GM12878 (cell line): ENCODE measurements around the gene RAPH1. TPM values are rescaled to one million over a fixed set of nuclear protein-coding genes. Genes with fewer than 3 reads are reported as not detected.
"Not testable (repeated sequence)": the region's sequence is repeated elsewhere in the genome, so short reads cannot be mapped to it uniquely, and the experiment has no call there.

Experiments
- ATAC-seq: fragments of 200-7000 bp; cut with Tn5 transposase; 3 replicates; pipeline ENCODE4 v1.9.1; 2020; ENCODE audit warnings: mild to moderate bottlenecking, moderate library complexity
- BruUV-seq: library from RNA; stranded (reverse); fragments of 400-500 nt; replicated peaks from 2 replicates; lab custom pipeline; 2021; lab: Mats Ljungman, UMichigan
- CTCF ChIA-PET: fragments of 300-600 bp; sonication (Branson Sonifier 250); formaldehyde crosslinking; extraction: SDS; loops from one replicate; lab custom pipeline; 2021; ENCODE audit warnings: inconsistent platforms; lab: Yijun Ruan, JAX
- POLR2A ChIA-PET: fragments of 350-600 bp; formaldehyde crosslinking; extraction: SDS; loops from one replicate; lab custom pipeline; 2021; ENCODE audit warnings: inconsistent platforms; lab: Charles Lee
- RAD21 ChIA-PET: fragments of 300-600 bp; sonication (Branson Sonifier 250); formaldehyde crosslinking; loops from one replicate; lab custom pipeline; 2023; ENCODE audit warnings: antibody characterized with exemption; ENCODE audit not compliant: unreplicated experiment; lab: Charles Lee
- SMC1A ChIA-PET: fragments of 300-600 bp; sonication (Branson Sonifier 250); formaldehyde crosslinking; loops from one replicate; lab custom pipeline; 2023; ENCODE audit not compliant: unreplicated experiment, uncharacterized antibody; lab: Charles Lee
- DNase-seq: peaks from one replicate; pipeline ENCODE4 v3.0.0-alpha.2; 2011; ENCODE audit warnings: low read depth, low spot score
- FAIRE-seq: peaks from 3 replicates; lab custom pipeline; 2011; peaks lifted over from hg19 to GRCh38; lab: Jason Lieb, UNC
- H2AFZ ChIP-seq: 2 replicates; pipeline ENCODE4 v1.6.0; 2011; ENCODE audit warnings: low read depth, low read length, control low read depth; ENCODE audit not compliant: control insufficient read depth
- H3K27ac ChIP-seq: 2 replicates; pipeline ENCODE4 v1.5.1; 2011; ENCODE audit warnings: control low read depth; ENCODE audit not compliant: control insufficient read depth, insufficient read depth
- H3K27me3 ChIP-seq, 2 experiments: replicated peaks in 1 of 2; 2 replicates each; pipeline versions ENCODE4 v1.6.0 to v1.6.1; 2011; ENCODE audit warnings: low read length in 1 of 2; ENCODE audit not compliant: control insufficient read depth in 2 of 2, insufficient read depth in 2 of 2
- H3K36me3 ChIP-seq, 2 experiments: 2 replicates each; pipeline ENCODE4 v1.5.1; 2011; ENCODE audit warnings: low read length in 1 of 2; ENCODE audit not compliant: control insufficient read depth in 2 of 2, insufficient read depth in 2 of 2
- H3K4me1 ChIP-seq: 2 replicates; pipeline ENCODE4 v1.6.1; 2011; ENCODE audit warnings: mild to moderate bottlenecking, low read length, moderate library complexity, mixed read lengths; ENCODE audit not compliant: control insufficient read depth, insufficient read depth
- H3K4me2 ChIP-seq: 2 replicates; pipeline ENCODE4 v1.6.0; 2011; ENCODE audit warnings: control low read depth; ENCODE audit not compliant: control insufficient read depth, insufficient read depth
- H3K4me3 ChIP-seq: fragments of 200-600 bp; sonication (generic); 2 replicates; pipeline ENCODE4 v1.5.1; 2016
- H3K79me2 ChIP-seq: 2 replicates; pipeline ENCODE4 v1.6.0; 2011; ENCODE audit warnings: low read length; ENCODE audit not compliant: control insufficient read depth, insufficient read depth
- H3K9ac ChIP-seq: 2 replicates; pipeline ENCODE4 v1.8.0; 2011; ENCODE audit warnings: low read length, control low read depth, mixed read lengths; ENCODE audit not compliant: control insufficient read depth, insufficient read depth
- H3K9me3 ChIP-seq: replicated peaks from 3 replicates; pipeline ENCODE4 v1.5.1; 2011; ENCODE audit warnings: mild to moderate bottlenecking, low read length; ENCODE audit not compliant: control insufficient read depth, insufficient read depth
- H4K20me1 ChIP-seq: 2 replicates; pipeline ENCODE4 v1.6.0; 2011; ENCODE audit not compliant: control insufficient read depth, insufficient read depth
- ATF7 ChIP-seq: fragments of 450-650 bp; IDR thresholded peaks from 2 replicates; pipeline ENCODE4 v1.6.1; 2016; ENCODE audit warnings: low read depth, mild to moderate bottlenecking
- KAT2A ChIP-seq: conservative IDR thresholded peaks from 2 replicates; pipeline ENCODE4 v1.6.1; 2011; ENCODE audit warnings: low read depth, low read length; ENCODE audit not compliant: control insufficient read depth
- LARP7 ChIP-seq: fragments of 450-650 bp; IDR thresholded peaks from 2 replicates; pipeline ENCODE4 v1.6.1; 2017; ENCODE audit warnings: mild to moderate bottlenecking
- POU2F2 ChIP-seq: IDR thresholded peaks from 3 replicates; pipeline ENCODE4 v1.6.1; 2011; ENCODE audit warnings: low read depth, mild to moderate bottlenecking, low read length, borderline replicate concordance
- SPI1 ChIP-seq: IDR thresholded peaks from 2 replicates; pipeline ENCODE4 v1.6.1; 2011; ENCODE audit warnings: low read depth, mild to moderate bottlenecking, low read length, moderate library complexity, borderline replicate concordance; ENCODE audit not compliant: insufficient read depth
- WGBS: methylation state at CpG from one replicate; pipeline ENCODE4 v1.1.6; 2016; ENCODE audit warnings: low lambda C conversion rate; ENCODE audit not compliant: insufficient replicate concordance, insufficient coverage; ENCODE audit errors: missing lambda C conversion rate; 5-methylcytosine and 5-hydroxymethylcytosine counted together
- in situ Hi-C: fragments of 300-500 bp; cut with MboI; formaldehyde crosslinking; loops from 9 replicates; pipeline ENCODE4 v1.14.3; 2018; ENCODE audit warnings: mixed read lengths
- intact Hi-C: fragments of 100-400 bp; cut with micrococcal nuclease; formaldehyde crosslinking; loops from one replicate; pipeline ENCODE4 v1.14.2; 2022; ENCODE audit not compliant: unreplicated experiment
- polyA plus RNA-seq, 11 experiments: library from polyadenylated mRNA; depleted of rRNA in 4 of 11; unstranded in 6 of 11; stranded (reverse) in 5 of 11; fragments of >200 nt; fragmentation: Nextera tagmentation in 4 of 11; fragmentation: Illumina TruSeq in 1 of 11; extraction: Ambion mirVana in 4 of 11; extraction: Trizol in 1 of 11; gene quantifications; 1 replicate in 1 of 11; 2 replicates in 10 of 11; pipeline versions ENCODE4 v1.2.1 to v1.2.3, GENCODE V29; 2011 to 2016; ENCODE audit warnings: inconsistent platforms in 2 of 11, missing spikeins in 2 of 11, low read depth in 1 of 11
- total RNA-seq, 4 experiments: library from RNA; depleted of rRNA in 3 of 4; stranded (reverse); fragments of >200 nt in 3 of 4; fragmentation: Illumina TruSeq in 1 of 4; extraction: Trizol in 1 of 4; gene quantifications; 2 replicates each; pipeline versions ENCODE4 v1.2.1 to v1.2.3, GENCODE V29; 2013 to 2021

The RAPH1 gene
- total and polyA plus RNA-seq, 10 of the 15 experiments (the other 5 are each of a cell fraction or from before 2014, with no cell fraction given): 0.09 to 0.90 (median 0.21) TPM; not detected in 7

DNA sequence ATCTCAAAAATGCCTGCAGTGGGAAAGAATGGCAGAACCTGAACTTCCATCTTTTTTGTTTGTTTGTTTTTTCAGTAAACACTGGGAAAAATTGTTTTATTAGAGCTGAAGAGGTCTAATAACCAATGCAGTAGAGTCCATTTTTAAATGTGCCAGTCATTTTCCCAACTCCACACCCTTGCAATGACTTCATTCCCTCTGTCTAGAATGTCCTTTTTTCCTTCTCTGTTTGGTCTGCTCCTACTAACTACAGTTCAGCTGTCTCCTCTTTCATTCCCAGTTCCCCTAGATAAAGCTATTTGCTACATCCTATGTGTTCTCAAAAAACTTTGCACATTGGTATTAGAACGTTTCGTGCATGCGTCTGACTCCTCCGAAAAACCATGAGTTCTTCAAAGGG lies 9.3 kb upstream of the RAPH1 start (continued):
- TF ChIP-seq KAT2A (no peak), ATF7 (no peak)

DNA sequence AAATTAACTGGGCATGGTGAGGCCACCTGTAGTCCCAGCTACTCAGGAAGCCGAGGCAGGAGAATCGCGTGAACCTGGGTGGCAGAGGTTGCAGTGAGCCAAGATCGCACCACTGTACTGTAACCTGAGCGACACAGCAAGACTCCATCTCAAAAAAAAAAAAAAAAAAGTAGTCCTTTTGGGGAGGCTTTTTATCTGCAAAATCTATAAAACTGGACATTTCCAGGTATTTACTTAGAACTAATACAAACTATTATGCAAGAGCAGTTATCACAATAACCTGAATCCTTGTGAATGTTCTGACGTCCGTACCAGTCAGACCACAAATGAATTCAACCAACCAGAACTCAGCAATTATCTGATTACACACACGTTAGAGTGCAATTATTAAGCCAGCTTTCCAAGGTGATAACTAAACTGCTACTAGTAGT lies 8.8 kb upstream of the RAPH1 start:
- ATAC-seq (no peak), DNase-seq (no peak), FAIRE-seq (no peak)
- Histone ChIP-seq H4K20me1 (no peaks in the 10 kb centered on the region), H3K27ac (no peak overlapping the region), H3K4me3 (no peak overlapping the region), H3K9ac (no peak overlapping the region), H3K9me3 (no peaks in the 10 kb centered on the region; the same call in 2 of the 3 replicates), H3K79me2 (no peaks in the 10 kb centered on the region), H2AFZ (no peak overlapping the region), H3K27me3 (no peaks in the 10 kb centered on the region; a peak in 2 of 4 replicates), H3K4me1 (no peaks in the 10 kb centered on the region), H3K4me2 (no peak overlapping the region), H3K36me3 (no peaks in the 10 kb centered on the region)
- 82% methylated on average over 7 of the region's 8 CpGs for WGBS
- in situ Hi-C loops (no loop called here), intact Hi-C loops (no loop called here)
- ChIA-PET CTCF (interaction anchor here (0.6 kb wide), 1 partner anchor 622 kb away, joined by 3 read pairs; no protein-coding TSS in a partner anchor), RAD21 (no interaction called here), POLR2A (no interaction called here), SMC1A (no interaction called here)
- TF ChIP-seq LARP7 (no peak), SPI1 (no peak), POU2F2 (no peak)
- BruUV-seq: no TSS peak

DNA sequence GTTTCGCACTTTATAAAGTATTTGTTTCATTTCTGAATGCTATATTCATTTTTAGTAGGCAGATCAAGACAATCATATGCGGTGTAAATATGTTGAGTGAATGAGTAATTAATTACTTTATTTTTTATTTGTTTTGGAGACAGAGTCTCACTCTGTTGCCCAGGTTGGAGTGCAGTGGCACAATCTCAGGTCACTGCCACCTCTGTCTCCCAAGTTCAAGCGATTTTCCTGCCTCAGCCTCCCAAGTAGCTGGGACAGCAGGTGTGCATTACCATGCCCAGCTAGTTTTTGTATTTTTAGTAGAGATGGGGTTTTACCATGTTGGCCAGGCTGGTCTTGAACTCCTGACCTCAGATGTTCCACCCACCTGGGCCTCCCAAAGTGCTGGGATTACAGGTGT lies 5.5 kb upstream of the RAPH1 start:
- CTCF ChIA-PET, H3K36me3 ChIP-seq, H3K4me2 ChIP-seq, H3K27ac ChIP-seq, POLR2A ChIA-PET, RAD21 ChIA-PET, DNase-seq, H3K9ac ChIP-seq, H3K4me3 ChIP-seq, H3K9me3 ChIP-seq, H3K79me2 ChIP-seq, H2AFZ ChIP-seq, in situ Hi-C loops, H3K27me3 ChIP-seq, FAIRE-seq, ATAC-seq, intact Hi-C loops, H4K20me1 ChIP-seq, H3K4me1 ChIP-seq, BruUV-seq: not testable (repeated sequence)
- SMC1A ChIA-PET: interaction anchor here (1.2 kb wide), 1 partner anchor 10 kb away, joined by 3 read pairs; no protein-coding TSS in a partner anchor
- WGBS: 59% methylated on average over 3 of the region's 3 CpGs

DNA sequence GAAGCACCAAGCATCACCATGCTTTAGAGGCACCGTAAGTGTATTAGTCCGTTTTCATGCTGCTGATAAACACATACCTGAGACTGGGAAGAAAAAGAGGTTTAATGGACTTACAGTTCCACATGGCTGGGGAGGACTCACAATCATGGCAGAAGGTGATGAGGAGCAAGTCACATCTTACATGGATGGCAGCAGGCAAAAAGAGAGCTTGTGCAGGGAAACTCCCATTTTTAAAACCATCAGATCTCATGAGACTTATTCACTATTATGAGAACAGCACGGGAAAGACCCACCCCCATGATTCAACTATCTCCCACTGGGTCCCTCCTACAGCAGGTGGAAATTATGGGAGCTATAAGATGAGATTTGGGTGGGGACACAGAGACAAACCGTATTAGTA lies 3.1 kb upstream of the RAPH1 start:
- intact Hi-C loops, in situ Hi-C loops: not testable (repeated sequence)

More for the DNA sequence above, 3.1 kb upstream of the RAPH1 start:
- H3K9me3 ChIP-seq, H3K9ac ChIP-seq, H3K79me2 ChIP-seq, H3K27ac ChIP-seq, H3K4me3 ChIP-seq, H3K36me3 ChIP-seq, H4K20me1 ChIP-seq, DNase-seq, FAIRE-seq, H3K4me1 ChIP-seq, POLR2A ChIA-PET, H2AFZ ChIP-seq, RAD21 ChIA-PET, H3K4me2 ChIP-seq, BruUV-seq, CTCF ChIA-PET, ATAC-seq: not testable (repeated sequence)
- SMC1A ChIA-PET: interaction anchor here (0.6 kb wide), 1 partner anchor 171 kb away, joined by 3 read pairs; no protein-coding TSS in a partner anchor
- peaks cover 4 to 13% of the 10 kb centered on the region in 2 experiments; a peak in 3 of 4 replicates for H3K27me3 ChIP-seq
- 59% methylated on average over 4 of the region's 4 CpGs for WGBS
